Ishikawa (cell line): Measurements from ENCODE around the gene HOXB1.

Source experiments
- CEBPB ChIP-seq: IDR thresholded peaks from 2 replicates; pipeline ENCODE4 v1.6.1; 2012
- CREB1 ChIP-seq: IDR thresholded peaks from 2 replicates; pipeline ENCODE4 v1.6.1; 2012; ENCODE audit warnings: low read depth
- EGR1 ChIP-seq: IDR thresholded peaks from 2 replicates; pipeline ENCODE4 v1.6.1; 2012
- EP300 ChIP-seq: IDR thresholded peaks from 2 replicates; pipeline ENCODE4 v1.6.1; 2012; ENCODE audit warnings: borderline replicate concordance
- FOXM1 ChIP-seq: IDR thresholded peaks from 2 replicates; pipeline ENCODE4 v1.6.1; 2012; ENCODE audit warnings: low read depth, borderline replicate concordance
- NFIC ChIP-seq: IDR thresholded peaks from 2 replicates; pipeline ENCODE4 v1.6.1; 2012
- RAD21 ChIP-seq: IDR thresholded peaks from 2 replicates; pipeline ENCODE4 v1.6.1; 2012; ENCODE audit warnings: low read depth
- TAF1 ChIP-seq: IDR thresholded peaks from 2 replicates; pipeline ENCODE4 v1.6.1; 2012; ENCODE audit warnings: low read depth, mild to moderate bottlenecking
- TCF12 ChIP-seq: IDR thresholded peaks from 2 replicates; pipeline ENCODE4 v1.6.1; 2012; ENCODE audit warnings: low read depth
- TEAD4 ChIP-seq: IDR thresholded peaks from 2 replicates; pipeline ENCODE4 v1.6.1; 2012
- YY1 ChIP-seq: IDR thresholded peaks from 2 replicates; pipeline ENCODE4 v1.6.1; 2012; ENCODE audit warnings: low read depth
- ZBTB7A ChIP-seq: IDR thresholded peaks from 2 replicates; pipeline ENCODE4 v1.6.1; 2012; ENCODE audit warnings: low read depth
- TF ChIP-seq, protein P1 (sequence below): IDR thresholded peaks from 2 replicates; pipeline ENCODE4 v1.6.1; 2012; ENCODE audit warnings: low read depth, mild to moderate bottlenecking
- TF ChIP-seq, protein P2 (sequence below): IDR thresholded peaks from 2 replicates; pipeline ENCODE4 v1.6.1; 2012
- TF ChIP-seq, protein P3 (sequence below): IDR thresholded peaks from 2 replicates; pipeline ENCODE4 v1.6.1; 2012

Gene HOXB1

DNA sequence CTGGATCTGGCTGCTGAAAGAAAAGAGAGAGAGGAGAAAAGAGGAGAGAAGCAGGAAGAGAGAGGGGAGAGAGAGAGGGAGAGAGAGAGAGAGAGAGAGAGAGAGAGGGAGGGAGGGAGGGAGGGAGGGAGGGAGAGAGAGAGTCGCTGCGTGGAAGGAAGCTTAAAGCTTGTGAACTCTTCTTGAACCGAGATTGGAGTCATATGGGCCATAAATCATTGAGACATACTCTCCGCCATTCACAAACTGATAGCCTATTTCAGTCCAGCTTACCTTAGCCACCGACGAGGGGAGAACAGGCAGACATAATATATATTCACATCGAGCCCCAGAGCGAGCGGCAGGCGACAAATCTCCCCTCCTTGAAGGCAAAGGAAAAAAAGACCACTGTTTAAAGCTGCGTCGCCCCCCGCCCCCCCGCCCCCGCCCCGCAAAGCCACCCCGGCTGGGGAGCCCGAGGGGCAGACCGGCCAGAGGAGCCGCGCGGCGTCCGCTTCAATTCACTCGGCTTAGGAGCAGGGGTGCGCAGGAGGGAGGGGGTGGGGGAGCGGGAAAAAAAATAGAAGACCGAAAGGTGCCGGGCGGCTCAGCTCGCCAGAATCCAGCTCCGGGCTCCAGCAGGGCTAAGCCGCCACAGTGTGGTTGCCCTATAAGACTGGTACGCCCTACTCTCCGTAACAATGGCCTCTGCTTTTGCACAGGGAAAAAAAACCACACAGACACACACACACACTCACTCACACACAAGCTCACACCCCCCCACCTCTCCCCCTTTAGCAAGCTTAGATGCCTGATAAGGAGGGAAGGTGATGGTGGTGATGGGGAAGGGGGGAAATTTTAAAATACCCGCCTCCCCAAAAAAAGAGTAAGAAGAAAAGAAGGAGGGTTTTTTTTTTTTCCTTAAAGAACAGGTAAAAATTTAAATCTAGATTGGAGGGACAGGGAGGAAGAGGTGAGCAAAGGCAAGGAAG, 24.7 kb upstream of the HOXB1 start:
- TF ChIP-seq NFIC, result no peak
- TF ChIP-seq ZBTB7A, result no peak
- TF ChIP-seq, protein P1, sequence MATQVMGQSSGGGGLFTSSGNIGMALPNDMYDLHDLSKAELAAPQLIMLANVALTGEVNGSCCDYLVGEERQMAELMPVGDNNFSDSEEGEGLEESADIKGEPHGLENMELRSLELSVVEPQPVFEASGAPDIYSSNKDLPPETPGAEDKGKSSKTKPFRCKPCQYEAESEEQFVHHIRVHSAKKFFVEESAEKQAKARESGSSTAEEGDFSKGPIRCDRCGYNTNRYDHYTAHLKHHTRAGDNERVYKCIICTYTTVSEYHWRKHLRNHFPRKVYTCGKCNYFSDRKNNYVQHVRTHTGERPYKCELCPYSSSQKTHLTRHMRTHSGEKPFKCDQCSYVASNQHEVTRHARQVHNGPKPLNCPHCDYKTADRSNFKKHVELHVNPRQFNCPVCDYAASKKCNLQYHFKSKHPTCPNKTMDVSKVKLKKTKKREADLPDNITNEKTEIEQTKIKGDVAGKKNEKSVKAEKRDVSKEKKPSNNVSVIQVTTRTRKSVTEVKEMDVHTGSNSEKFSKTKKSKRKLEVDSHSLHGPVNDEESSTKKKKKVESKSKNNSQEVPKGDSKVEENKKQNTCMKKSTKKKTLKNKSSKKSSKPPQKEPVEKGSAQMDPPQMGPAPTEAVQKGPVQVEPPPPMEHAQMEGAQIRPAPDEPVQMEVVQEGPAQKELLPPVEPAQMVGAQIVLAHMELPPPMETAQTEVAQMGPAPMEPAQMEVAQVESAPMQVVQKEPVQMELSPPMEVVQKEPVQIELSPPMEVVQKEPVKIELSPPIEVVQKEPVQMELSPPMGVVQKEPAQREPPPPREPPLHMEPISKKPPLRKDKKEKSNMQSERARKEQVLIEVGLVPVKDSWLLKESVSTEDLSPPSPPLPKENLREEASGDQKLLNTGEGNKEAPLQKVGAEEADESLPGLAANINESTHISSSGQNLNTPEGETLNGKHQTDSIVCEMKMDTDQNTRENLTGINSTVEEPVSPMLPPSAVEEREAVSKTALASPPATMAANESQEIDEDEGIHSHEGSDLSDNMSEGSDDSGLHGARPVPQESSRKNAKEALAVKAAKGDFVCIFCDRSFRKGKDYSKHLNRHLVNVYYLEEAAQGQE, result no peak
- no peak for TF ChIP-seq TAF1
- no peak for TF ChIP-seq RAD21
- no peak for TF ChIP-seq YY1
- TF ChIP-seq EGR1, result no peak

DNA sequence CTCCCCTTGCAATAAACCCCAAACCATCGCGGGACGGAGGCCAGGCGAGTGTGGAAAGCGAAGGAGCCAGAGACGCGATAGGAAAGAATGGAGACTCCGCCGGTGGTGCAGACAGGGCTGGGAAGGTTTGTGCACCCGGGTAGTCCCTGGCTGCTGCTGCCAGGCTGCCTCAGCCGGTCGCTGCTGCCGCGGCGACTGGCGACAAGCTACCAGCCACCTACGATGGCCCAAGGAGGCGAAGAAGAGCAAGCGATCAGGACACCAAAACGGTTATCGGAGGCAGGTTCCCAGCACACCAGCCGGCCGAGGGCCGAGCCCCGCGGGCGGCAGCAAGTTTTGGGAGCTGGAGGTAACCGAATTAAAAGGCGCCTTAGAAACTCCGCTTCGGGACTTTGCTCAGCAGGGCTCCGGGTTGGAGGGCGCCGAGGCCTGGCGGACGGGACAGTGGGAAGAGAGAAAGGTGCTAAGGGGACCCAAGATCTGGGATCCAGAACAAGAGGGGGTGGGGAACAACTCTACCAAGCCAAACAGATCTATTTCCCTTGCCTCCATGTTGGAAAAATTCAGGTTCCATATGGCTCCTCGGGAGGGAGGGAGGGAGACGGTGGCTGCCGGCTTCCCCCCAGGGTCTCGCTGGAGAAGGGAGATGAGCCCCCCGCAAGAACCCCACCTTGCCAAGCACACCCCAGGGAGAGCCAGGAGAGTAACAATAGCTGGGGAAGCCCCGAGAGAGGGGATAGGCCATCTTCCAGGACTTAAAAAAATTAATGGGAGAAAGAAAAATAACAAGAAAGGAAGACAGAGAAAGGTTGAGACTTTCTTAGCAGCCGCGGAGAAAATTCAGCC, 23.8 kb upstream of the HOXB1 start:
- TF ChIP-seq ZBTB7A (no peak), CEBPB (no peak), TCF12 (no peak), NFIC (no peak), TAF1 (no peak), CREB1 (no peak), TEAD4 (no peak), EP300 (no peak), FOXM1 (no peak), EGR1 (no peak), RAD21 (no peak), YY1 (no peak)
- TF ChIP-seq, protein P1, result no peak
- TF ChIP-seq, protein P2, sequence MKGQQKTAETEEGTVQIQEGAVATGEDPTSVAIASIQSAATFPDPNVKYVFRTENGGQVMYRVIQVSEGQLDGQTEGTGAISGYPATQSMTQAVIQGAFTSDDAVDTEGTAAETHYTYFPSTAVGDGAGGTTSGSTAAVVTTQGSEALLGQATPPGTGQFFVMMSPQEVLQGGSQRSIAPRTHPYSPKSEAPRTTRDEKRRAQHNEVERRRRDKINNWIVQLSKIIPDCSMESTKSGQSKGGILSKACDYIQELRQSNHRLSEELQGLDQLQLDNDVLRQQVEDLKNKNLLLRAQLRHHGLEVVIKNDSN, result no peak
- TF ChIP-seq, protein P3, sequence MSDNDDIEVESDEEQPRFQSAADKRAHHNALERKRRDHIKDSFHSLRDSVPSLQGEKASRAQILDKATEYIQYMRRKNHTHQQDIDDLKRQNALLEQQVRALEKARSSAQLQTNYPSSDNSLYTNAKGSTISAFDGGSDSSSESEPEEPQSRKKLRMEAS, result no peak

DNA sequence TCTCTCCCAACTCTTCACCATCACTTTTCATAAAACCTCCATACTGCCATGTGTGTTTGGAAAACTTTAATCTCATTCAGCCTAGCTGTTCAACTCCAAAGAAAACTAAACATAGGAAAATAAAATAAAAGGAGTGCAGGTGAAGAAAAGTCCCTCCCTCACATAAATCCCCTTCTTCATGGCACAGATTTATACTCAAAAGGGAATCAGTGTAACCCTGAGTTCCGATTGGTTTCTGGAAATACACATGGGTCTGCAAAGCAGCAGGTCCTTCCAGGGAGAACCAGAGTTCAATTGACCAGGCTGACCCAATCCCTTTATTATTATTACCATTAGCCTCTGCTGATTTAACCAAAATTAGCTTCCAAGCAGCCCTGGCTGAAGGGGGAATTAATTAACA, 23.0 kb upstream of the HOXB1 start:
- no peak for TF ChIP-seq EP300
- no peak for TF ChIP-seq TEAD4
- TF ChIP-seq CREB1, result no peak
- no peak for TF ChIP-seq RAD21
- no peak for TF ChIP-seq ZBTB7A

DNA sequence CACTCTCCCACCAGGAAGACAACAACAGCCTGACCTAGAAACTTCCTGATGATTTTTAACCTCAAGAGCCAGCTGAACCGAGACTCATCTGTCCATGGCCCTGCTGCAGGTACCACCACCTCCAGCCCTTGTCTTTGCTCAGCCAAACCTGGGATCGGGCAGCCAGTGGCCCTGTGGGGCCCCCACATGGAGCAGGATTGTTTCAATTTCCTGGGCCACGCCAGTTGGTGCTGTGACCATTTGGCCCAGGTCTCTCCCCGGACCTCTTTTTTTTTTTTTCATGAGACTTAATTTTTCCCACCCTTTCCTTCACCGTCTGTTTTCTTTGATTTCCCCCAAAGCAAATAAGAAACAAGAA, 22.4 kb upstream of the HOXB1 start:
- no peak for TF ChIP-seq ZBTB7A
- TF ChIP-seq TCF12, result no peak
- TF ChIP-seq, protein P1, result no peak
- TF ChIP-seq, protein P2, result no peak
- TF ChIP-seq FOXM1, result no peak
